Measurements from ENCODE around the gene BNIP3. TPM values are rescaled to one million over a fixed set of nuclear protein-coding genes. Genes with fewer than 3 reads are reported as not detected.

The BNIP3 gene
- total RNA-seq, 1 experiment from 2014 or later: 57.1 TPM

GRCh38 chr10:131963811-131964210 is 17.9 kb downstream of the BNIP3 start:
- Histone ChIP-seq H4K8ac (replicated peaks; ENCODE audit: insufficient read length, low read depth, low read length) (no peak overlapping the region), H3K14ac (ENCODE audit: insufficient read depth, low read length) (no peak overlapping the region), H2BK5ac (ENCODE audit: insufficient read length, low read length) (no peak overlapping the region), H3K9me3 (ENCODE audit: control insufficient read depth, low read depth, low read length) (no peaks in the 10 kb centered on the region), H3K27ac (ENCODE audit: insufficient read length, low read depth, low read length) (no peak overlapping the region), H4K91ac (ENCODE audit: insufficient read length, low read depth, low read length) (no peak overlapping the region), H3K23me2 (ENCODE audit: insufficient read length, low read depth, low read length, poor library complexity, severe bottlenecking) (peaks cover 4% of the 10 kb centered on the region), H4K20me1 (ENCODE audit: control insufficient read depth, insufficient read depth, insufficient read length) (peaks cover 3% of the 10 kb centered on the region), H2BK15ac (ENCODE audit: low read depth, low read length) (no peak overlapping the region), H3K4ac (ENCODE audit: low read depth, low read length) (no peak overlapping the region), H2AFZ (ENCODE audit: low read length) (no peak overlapping the region), H2BK12ac (ENCODE audit: insufficient read length, low read depth, low read length) (no peak overlapping the region), H2AK5ac (ENCODE audit: insufficient read length, low read length) (no peak overlapping the region), H3K79me2 (ENCODE audit: insufficient read depth, low read length) (no peaks in the 10 kb centered on the region), H3K79me1 (ENCODE audit: insufficient read depth, low read depth, low read length, poor library complexity, severe bottlenecking) (no peaks in the 10 kb centered on the region), H3K23ac (ENCODE audit: insufficient read length, low read depth, low read length) (no peak overlapping the region), H3T11ph (ENCODE audit: low read length) (no peak overlapping the region), H3K4me1 (ENCODE audit: insufficient read depth, low read length) (no peaks in the 10 kb centered on the region), H3K9ac (ENCODE audit: extremely low read depth, insufficient read length, low read length) (no peak overlapping the region), H3K18ac (ENCODE audit: insufficient read length, low read depth, low read length) (no peak overlapping the region), H4K5ac (ENCODE audit: insufficient read length, low read depth, low read length) (no peak overlapping the region), H3K4me2 (ENCODE audit: insufficient read depth, insufficient read length, low read length) (no peak overlapping the region), H3K27me3 (ENCODE audit: insufficient read depth, low read length) (no peaks in the 10 kb centered on the region), H3K56ac (ENCODE audit: insufficient read length, low read depth, low read length) (no peak overlapping the region), H2BK120ac (ENCODE audit: low read depth, low read length, poor library complexity, severe bottlenecking) (no peak overlapping the region), H2BK20ac (ENCODE audit: low read depth, low read length, poor library complexity, severe bottlenecking) (no peak overlapping the region)
- WGBS (ENCODE audit: extremely low coverage, insufficient read length, low lambda C conversion rate): no CpG with 5 or more reads among the region's 9 CpGs
- Mint-ChIP-seq H3K4me1 (0 out of 4 replicates have a peak, but pooled peaks cover 0 to 6% of the 10 kb centered on the region in 2 experiments), H3K27me3 (ENCODE audit: low read depth) (no peaks in the 10 kb centered on the region), H3K4me3 (no peak overlapping the region), H3K36me3 (ENCODE audit: insufficient read depth in 1 of 3, low read depth in 3 of 3) (peaks cover 12 to 29% (median 28%) of the 10 kb centered on the region in 3 experiments), H3K9me3 (peaks cover 0 to 6% of the 10 kb centered on the region in 2 experiments; a peak in 2 of 5 replicates), H3K27ac (no peak overlapping the region)
- no peak for TF ChIP-seq CTCF (conservative IDR thresholded peaks at IDR 0.05)
- no peak for DNase-seq
